Pulmonary artery endothelial cell (primary cell): ENCODE data around the gene IL9R. TPM values are rescaled to one million over a fixed set of nuclear protein-coding genes. Genes with fewer than 3 reads are reported as not detected.
"Not testable (repeated sequence)": the region's sequence is repeated elsewhere in the genome, so short reads cannot be mapped to it uniquely, and the experiment has no call there.

Experiments
- DNase-seq: peaks from one replicate; pipeline ENCODE4 v3.0.0-alpha.2; 2011; ENCODE audit warnings: low read depth, low spot score
- total RNA-seq: library from RNA; depleted of rRNA; stranded (reverse); fragments of >200 nt; gene quantifications from 2 replicates; pipeline ENCODE4 v1.2.3, GENCODE V29; 2014

IL9R gene
- total RNA-seq, 1 donor from 2014 or later = 0.07 TPM

DNA sequence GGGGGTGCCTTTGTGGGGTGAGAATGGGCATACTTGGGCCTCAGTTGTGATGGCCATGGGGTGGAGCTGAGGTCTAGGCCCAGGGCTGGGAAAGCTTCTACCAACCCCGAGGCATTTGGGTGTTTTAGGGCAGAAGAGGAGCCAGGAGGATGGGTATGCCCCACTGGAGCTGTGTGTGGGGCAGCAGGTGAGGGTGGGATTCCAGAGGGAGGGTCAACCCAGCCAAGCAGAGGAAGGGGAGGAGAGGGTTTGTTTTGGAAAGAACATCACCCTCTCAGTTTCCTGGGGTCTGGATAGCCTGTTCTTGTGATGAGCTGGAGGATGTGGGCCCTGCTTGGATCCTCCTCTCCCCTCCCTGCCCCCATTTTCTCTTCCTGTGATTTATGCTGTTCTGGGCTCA is 620 bp downstream of the IL9R start:
- no peak for DNase-seq

DNA sequence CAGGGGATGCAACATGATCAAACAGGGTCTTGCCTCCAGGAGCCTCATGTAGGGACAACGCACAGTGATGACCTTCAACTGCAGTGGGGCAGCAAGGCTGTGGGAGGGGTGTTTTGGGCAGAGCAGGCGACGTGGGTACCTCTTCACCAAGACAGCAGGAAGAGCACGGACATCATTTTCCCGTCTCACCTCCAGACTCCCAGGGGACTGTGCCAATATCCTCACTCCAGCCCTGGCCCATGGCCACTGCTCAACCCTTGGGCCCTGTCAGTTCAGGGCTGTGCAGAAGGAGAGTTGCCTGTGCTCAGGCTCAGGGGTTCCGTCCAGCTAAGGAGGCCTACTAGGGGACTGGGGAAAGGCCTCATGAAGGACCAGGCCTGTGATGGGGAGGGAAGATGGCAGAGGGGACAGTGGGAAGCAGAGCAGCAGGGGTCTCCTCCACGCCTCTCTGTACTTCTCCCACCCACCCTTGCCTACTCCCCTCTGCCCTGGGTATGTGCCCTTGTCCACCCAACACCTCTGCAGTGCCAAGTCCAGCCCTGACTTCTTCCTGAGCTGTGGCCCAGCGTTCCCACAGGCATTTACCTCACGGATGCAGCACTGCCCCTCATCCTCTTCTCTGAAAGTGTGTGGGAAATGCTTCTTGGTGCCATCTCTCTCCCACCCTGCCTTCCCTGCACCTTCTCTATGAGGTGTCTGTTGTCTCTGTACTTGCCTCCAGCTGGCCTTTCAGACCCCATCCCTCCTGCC is 1.4 kb downstream of the IL9R start:
- DNase-seq = no peak

DNA sequence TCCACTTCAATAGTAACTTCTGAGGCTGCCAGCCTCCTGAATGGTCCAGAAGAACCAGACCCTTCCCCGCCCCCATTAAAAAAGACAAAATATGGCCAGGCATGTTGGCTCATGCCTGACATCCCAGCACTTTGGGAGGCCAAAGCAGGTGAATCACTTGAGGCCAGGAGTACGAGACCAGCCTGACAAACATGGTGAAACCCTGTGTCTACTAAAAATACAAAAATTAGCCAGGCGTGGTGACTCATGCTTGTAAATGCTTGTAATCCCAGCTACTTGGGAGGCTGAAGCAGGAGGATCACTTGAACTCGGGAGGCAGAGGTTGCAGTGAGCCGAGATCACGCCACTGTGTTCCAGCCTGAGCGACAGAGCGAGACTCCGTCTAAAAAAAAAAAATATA is 2.3 kb downstream of the IL9R start:
- not testable (repeated sequence) for DNase-seq

DNA sequence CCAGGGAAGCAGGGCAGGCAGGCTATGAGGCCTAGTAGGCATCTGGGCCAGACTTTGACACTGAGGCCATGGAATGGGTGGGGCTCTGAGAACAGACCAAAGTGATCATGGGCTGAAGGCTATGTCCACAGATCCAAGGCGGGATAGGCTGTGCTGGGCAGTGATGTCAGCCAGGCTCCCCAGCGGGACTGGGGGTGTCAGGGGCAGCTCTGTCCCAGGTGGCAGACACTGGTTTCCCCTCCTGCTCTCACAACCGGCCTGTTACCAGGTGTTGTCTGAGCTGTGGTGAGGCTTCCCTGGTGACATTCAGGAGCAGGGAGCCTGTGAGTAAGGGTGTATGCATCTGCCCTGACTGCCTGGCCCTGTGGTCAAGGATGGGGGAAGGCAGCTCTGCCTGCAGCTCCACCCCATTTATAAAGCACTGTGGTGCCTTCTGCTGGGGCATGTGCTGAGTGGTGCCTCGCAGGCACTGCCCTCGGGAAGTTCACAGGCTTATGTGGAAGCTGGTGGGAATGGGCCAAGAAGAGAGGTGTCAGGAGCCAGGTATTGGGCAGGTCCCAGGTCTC is 2.9 kb downstream of the IL9R start:
- DNase-seq = no peak

DNA sequence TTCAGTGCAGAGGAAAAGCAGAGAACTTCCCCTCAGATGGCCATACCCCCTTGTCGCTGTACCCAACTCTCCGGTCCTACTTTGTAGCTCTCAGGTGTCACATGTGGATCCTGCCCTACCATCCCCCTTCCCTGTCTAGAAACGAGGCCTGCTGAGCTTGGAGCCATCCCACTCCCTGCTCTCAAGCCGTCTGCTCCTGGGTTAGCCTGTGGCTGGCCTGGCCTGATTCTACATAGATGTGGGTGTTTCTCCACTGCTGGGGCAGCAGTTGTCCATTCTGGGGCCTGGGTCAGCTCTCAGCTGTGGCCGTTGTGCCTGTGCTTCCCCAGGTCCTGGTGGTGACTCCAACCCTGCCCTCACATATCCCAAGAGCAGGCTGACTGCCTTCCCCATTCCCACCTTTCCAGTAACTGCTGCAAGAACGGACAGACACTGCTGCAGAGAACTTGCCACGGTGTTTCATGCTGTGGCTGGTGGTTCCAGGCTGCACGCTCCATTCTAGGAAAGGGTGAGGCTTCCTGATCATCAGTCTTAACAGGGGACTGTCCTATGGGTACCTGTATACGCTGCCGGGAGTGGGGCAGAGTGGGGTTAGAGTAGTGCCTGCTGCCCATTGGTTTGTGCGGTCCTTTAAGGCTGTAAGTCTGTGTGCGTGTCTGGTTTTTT is 3.6 kb downstream of the IL9R start:
- no peak for DNase-seq

DNA sequence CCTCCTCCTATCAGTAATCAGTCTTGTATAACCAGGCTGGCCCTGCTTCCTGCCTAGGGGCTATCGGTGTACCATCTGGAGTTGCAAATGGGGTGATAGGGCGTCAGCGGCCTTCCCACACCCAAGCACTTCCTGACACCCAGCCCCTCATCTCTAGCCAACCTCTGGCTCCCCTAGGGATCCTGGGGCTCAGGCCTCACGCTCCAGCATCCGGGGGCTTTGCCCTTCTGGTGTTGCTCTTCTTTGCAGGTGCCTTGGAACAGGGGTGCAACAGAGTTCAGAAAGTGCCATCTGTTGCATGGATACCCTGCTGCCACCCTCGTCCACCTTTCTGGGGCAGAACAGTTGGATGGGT is 4.1 kb downstream of the IL9R start:
- no peak for DNase-seq

DNA sequence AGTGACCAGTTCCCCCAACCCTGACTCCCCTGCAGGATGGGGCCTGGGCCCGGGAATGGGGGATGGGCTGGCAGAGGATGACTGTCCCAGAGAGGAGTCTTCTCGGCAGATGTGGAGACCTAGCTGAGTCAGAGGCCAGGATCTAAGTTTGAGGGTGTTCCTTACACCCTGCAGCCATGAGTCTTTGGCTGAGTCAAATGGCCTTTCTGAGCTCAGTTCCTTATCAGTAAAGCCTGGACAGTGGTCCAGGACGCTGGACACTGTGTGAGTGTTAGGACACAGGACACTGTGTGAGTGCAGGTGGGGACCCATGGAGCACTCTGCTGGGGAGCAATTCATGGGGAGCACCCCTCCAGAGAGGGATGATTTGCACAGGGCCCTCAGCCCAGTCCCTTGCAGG is 5.0 kb downstream of the IL9R start:
- no peak for DNase-seq

DNA sequence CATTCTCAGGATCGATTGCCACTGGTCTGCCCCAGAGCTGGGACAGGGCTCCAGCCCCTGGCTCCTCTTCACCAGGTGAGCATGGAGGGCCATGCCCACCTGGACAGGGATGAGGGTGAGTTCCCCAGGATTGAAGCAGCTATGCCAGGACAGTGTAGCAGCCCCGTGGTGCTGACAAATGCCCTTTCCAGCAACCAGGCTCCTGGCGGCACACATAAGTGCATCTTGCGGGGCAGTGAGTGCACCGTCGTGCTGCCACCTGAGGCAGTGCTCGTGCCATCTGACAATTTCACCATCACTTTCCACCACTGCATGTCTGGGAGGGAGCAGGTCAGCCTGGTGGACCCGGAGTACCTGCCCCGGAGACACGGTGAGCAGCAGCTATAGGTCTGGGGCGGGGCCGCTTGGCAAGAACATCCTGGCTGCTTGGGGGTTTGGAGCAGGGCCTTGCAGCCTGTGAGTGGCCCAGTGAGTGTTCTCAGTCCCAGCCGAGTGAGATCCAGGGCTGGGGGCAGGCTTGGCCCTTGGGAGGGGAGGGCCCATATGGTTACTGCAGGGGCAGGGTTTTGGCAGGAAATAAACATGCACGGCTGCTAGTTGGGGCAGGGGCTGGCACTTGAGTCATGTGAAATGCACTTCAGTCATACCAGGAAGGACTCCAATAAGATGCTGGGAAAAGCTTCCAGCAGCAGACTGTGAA is 6.1 kb downstream of the IL9R start:
- DNase-seq = no peak

DNA sequence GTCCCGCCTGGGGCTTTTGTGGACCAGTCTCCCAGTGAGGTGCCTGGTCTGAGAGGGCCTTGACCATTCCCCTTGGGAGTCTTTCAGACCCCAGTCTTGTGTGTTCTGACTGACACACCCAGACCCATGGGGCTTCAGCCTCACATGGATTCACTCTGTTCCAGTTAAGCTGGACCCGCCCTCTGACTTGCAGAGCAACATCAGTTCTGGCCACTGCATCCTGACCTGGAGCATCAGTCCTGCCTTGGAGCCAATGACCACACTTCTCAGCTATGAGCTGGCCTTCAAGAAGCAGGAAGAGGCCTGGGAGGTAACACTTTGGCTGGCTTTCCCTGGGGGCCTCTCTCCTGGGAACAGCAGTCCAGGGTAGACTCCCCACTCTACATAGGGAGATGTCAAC is 6.8 kb downstream of the IL9R start:
- no peak for DNase-seq

DNA sequence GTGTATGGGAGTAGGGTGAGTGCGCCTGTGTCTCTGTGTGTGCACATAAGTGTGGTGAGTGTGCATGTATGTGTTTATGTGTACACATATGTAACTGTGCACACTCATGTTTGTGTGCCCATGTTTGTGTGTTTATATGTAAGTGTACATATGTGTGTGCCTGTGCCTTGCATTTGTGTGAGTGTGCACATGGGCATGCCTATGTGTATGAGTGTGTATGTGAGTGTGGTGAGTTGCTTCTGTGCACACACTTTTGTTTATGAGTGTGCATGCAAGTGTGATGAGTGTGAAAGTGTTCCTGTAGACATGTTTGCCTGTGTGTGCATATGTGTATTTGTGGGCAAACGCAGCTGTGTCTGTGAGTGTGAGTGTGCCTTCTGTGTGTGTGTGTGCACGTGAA is 7.2 kb downstream of the IL9R start:
- DNase-seq = no peak

DNA sequence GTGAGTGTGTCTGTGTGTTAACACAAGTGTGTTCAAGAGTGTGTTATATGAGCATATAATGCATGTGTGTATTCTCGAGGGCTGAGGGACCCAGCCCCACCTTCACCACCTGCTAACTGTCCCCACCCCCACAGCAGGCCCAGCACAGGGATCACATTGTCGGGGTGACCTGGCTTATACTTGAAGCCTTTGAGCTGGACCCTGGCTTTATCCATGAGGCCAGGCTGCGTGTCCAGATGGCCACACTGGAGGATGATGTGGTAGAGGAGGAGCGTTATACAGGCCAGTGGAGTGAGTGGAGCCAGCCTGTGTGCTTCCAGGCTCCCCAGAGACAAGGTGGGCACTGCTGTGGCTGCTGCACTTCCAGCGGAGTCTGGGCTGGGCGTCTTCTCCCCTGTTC is 7.6 kb downstream of the IL9R start:
- no peak for DNase-seq

DNA sequence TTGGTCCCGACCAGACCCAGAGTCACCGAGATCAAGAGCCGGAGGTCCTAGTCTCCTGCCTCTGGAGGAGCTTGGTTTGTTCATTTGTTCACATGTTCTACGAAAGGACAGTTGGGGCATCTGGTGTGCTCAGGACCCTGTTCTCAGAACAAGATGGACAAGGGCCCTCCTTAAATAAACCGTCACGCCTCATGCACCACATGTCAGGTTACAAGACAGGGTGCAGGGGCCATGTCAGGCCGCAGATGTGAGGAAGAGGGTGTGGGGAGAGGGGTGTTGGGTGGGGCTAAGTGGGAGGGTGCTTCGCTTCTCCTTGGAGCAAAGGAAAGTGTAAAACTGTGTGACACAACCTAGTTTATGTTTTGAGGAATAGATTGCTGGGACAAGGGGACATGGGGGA is 9.0 kb downstream of the IL9R start:
- DNase-seq = not testable (repeated sequence)

DNA sequence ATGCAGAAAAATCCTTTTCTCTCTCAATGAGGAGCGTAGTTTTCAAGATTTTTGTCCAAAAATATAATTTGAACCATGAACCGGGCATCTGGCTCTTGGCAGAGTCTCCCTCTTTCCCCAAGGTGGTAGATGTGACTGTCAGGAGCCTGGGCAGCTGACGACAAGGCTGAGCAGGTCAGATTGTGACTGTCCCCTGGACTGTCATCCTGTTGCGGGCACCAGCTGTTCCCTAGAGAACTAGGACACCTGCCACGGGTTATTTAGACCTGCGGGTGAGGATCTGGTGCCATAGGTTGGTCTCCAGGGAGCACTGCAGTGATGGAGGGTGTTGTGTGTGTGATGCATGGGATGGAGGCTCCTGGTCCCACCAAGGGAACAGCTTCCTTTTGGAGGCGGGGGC is 10.9 kb downstream of the IL9R start:
- not testable (repeated sequence) for DNase-seq

DNA sequence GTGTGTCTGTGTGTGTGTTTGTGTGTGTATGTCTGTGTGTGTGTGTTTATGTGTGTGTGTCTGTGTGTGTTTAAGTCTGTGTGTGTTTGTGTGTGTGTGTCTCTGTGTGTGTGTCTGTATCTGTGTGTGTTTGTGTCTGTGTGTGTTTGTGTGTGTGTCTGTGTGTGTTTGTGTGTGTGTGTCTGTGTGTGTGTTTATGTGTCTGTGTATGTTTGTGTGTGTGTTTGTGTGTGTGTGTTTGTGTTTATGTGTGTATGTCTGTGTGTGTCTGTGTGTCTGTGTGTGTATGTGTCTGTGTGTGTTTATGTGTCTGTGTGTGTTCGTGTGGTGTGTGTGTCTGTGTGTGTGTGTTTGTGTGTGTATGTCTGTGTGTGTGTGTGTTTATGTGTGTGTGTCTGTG is 11.4 kb downstream of the IL9R start:
- no peak for DNase-seq

DNA sequence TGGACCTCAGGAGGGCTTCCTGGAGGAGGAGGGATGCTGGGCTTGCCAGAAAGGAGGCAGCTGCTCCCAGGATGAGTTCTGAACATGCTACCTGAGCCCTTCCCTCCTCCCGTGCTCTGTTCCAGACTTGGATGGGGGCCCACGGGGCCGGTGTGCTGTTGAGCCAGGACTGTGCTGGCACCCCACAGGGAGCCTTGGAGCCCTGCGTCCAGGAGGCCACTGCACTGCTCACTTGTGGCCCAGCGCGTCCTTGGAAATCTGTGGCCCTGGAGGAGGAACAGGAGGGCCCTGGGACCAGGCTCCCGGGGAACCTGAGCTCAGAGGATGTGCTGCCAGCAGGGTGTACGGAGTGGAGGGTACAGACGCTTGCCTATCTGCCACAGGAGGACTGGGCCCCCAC is 12.2 kb downstream of the IL9R start:
- DNase-seq = not testable (repeated sequence)

DNA sequence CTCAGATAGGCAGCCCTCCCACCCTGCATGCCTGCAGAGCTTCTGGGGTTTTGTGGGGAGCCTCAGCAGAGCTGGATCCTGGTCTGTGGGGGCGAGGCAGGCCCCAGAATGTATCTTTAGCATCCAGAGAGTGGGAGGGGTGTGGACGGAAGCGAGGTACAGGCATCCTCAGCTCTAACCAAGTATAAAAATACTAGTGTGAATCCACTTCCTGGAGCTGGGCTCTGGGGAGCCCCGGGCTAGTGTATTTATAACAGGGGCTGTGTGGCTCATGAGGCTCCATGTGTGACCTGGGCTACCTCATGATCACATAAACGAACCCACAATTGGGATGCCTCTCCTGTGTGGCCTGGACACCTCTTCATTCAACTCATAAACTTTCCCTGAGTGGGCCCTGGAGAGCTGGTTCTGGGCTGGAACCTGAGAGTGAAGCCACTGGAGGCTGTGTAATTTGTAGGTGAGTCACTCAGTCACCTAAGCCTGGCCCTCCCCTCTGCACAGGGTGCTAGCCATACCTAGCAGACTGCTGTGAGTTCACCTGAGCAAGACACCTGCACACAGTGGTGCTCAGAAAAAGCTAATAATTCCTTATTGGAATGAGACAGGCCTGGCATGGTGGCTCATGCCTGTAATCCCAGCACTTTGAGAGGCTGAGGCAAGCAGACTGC is 15.9 kb downstream of the IL9R start:
- not testable (repeated sequence) for DNase-seq

DNA sequence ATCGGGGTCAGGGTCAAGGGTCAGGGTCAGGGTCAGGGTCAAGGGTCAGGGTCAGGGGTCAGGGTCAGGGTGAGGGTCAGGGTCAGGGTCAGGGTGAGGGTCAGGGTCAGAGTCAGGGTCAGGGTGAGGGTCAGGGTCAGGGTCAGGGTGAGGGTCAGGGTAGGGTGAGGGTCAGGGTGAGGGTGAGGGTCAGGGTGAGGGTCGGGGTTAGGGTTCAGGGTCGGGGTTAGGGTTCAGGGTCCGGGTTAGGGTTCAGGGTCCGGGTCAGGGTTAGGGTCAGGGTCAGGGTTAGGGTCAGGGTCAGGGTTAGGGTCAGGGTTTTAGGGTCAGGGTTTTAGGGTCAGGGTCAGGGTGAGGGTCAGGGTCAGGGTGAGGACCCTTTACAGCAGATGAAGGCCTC is 22.4 kb downstream of the IL9R start:
- not testable (repeated sequence) for DNase-seq

DNA sequence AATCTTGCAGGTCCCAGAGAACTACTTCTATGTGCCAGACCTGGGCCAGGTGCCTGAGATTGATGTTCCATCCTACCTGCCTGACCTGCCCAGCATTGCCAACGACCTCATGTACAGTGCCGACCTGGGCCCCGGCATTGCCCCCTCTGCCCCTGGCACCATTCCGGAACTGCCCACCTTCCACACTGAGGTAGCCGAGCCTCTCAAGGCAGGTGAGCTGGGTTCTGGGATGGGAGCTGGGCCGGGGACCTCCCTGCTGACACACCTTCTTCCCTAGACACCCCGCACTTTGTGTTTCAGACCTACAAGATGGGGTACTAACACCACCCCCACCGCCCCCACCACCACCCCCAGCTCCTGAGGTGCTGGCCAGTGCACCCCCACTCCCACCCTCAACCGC is 25.5 kb downstream of the IL9R start:
- DNase-seq = not testable (repeated sequence)

DNA sequence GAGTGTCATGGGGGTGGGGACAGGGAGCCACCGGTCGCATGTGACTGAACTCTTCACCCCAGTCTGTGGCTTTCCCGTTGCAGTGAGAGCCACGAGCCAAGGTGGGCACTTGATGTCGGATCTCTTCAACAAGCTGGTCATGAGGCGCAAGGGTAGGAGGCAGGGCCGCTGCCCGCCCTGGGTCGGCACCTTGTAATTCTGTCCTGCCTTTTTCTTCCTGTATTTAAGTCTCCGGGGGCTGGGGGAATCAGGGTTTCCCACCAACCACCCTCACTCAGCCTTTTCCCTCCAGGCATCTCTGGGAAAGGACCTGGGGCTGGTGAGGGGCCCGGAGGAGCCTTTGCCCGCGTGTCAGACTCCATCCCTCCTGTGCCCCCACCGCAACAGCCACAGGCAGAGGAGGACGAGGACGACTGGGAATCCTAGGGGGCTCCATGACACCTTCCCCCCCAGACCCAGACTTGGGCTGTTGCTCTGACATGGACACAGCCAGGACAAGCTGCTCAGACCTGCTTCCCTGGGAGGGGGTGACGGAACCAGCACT is 27.5 kb downstream of the IL9R start:
- DNase-seq = not testable (repeated sequence)

DNA sequence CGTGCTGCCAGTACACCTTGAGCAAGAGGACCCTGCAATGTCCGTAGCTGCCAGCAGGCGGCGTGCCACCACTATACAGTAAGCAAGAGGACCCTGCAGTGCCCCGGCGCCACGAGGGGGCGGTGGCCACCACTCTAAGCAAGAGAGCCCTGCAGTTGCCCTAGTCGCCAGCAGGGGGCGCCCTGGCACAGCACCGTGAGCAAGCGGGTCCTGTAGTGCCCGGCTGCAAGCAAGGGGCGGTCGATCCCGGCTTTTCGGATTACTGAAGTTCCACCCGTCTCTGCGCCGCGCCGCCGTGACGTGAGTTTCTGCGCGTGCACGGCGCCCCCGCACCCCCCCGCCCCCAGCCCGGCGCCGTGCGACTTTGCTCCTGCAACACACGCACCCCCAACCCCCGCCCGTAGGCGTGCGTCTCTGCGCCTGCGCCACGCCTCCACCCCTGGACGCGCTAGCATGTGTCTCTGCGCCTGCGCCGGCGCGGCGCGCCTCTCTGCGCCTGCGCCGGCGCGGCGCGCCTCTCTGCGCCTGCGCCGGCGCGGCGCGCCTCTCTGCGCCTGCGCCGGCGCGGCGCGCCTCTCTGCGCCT is 31.2 kb downstream of the IL9R start:
- DNase-seq = not testable (repeated sequence)

DNA sequence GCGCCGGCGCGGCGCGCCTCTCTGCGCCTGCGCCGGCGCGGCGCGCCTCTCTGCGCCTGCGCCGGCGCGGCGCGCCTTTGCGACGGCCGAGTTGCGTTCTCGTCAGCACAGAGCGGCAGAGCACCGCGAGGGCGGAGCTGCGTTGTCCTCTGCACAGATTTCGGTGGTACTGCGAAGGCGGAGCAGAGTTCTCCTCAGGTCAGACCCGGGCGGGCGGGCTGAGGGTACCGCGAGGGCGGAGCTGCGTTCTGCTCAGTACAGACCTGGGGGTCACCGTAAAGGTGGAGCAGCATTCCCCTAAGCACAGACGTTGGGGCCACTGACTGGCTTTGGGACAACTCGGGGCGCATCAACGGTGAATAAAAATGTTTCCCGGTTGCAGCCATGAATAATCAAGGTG is 31.8 kb downstream of the IL9R start:
- DNase-seq = not testable (repeated sequence)
